SK-N-SH treated with all-trans-retinoic acid at 6 μM for 48 hours (cell line): ENCODE measurements around the gene CEP290.
A peak's percentile ranks its signal among the peaks of the same experiment; 100 is the strongest.
"Not testable (repeated sequence)": the region's sequence is repeated elsewhere in the genome, so short reads cannot be mapped to it uniquely, and the experiment has no call there.

Source experiments
- ATAC-seq: fragments of 200-7000 bp; cut with Tn5 transposase; 3 replicates; pipeline ENCODE4 v1.9.1; 2020; ENCODE audit warnings: mild to moderate bottlenecking, moderate library complexity
- ARNTL ChIP-seq: fragments of 450-650 bp; formaldehyde crosslinking; IDR thresholded peaks from 2 replicates; pipeline ENCODE4 v1.5.0; 2020; ENCODE audit warnings: low read depth, mild to moderate bottlenecking, moderate library complexity, borderline replicate concordance
- BACH2 ChIP-seq: fragments of 250-450 bp; sonication (Bioruptor Pico); IDR thresholded peaks from 2 replicates; pipeline ENCODE4 v1.9.0; 2021; ENCODE audit warnings: mild to moderate bottlenecking, borderline replicate concordance
- CSDC2 ChIP-seq: fragments of 250-450 bp; sonication (Bioruptor Pico); IDR thresholded peaks from 2 replicates; pipeline ENCODE4 v1.5.0; 2020; ENCODE audit warnings: mild to moderate bottlenecking, moderate library complexity
- CSRNP3 ChIP-seq: fragments of 250-450 bp; sonication (Bioruptor Pico); IDR thresholded peaks from 2 replicates; pipeline ENCODE4 v1.5.1; 2021; ENCODE audit warnings: mild to moderate bottlenecking, moderate library complexity
- GLIS3 ChIP-seq: fragments of 250-450 bp; sonication (Bioruptor Pico); IDR thresholded peaks from 2 replicates; pipeline ENCODE4 v1.5.0; 2020; ENCODE audit warnings: mild to moderate bottlenecking, moderate library complexity
- ISL1 ChIP-seq: fragments of 250-450 bp; sonication (Bioruptor Pico); IDR thresholded peaks from 2 replicates; pipeline ENCODE4 v2.1.2; 2022; ENCODE audit warnings: mild to moderate bottlenecking, moderate library complexity
- OSR1 ChIP-seq: fragments of 250-450 bp; sonication (Bioruptor Pico); IDR thresholded peaks from 2 replicates; pipeline ENCODE4 v1.8.0; 2022; ENCODE audit warnings: moderate library complexity, mild to moderate bottlenecking, inconsistent platforms
- PATZ1 ChIP-seq: fragments of 250-450 bp; sonication (Bioruptor Pico); IDR thresholded peaks from 2 replicates; pipeline ENCODE4 v1.8.0; 2020; ENCODE audit warnings: mild to moderate bottlenecking, moderate library complexity, borderline replicate concordance
- RARB ChIP-seq: fragments of 250-450 bp; sonication (Bioruptor Pico); IDR thresholded peaks from 2 replicates; pipeline ENCODE4 v1.8.0; 2021; ENCODE audit warnings: mild to moderate bottlenecking, moderate library complexity
- SNAI2 ChIP-seq: fragments of 250-450 bp; sonication (Bioruptor Pico); IDR thresholded peaks from 2 replicates; pipeline ENCODE4 v1.5.0; 2020; ENCODE audit warnings: mild to moderate bottlenecking, moderate library complexity
- TCF4 ChIP-seq: fragments of 250-450 bp; sonication (Bioruptor Pico); IDR thresholded peaks from 2 replicates; pipeline ENCODE4 v1.8.0; 2021; ENCODE audit warnings: mild to moderate bottlenecking, moderate library complexity, borderline replicate concordance
- TOX ChIP-seq: fragments of 250-450 bp; sonication (Bioruptor Pico); IDR thresholded peaks from 2 replicates; pipeline ENCODE4 v1.8.0; 2021; ENCODE audit warnings: mild to moderate bottlenecking, moderate library complexity, borderline replicate concordance
- ZC3H10 ChIP-seq: fragments of 250-450 bp; sonication (Bioruptor Pico); IDR thresholded peaks from 2 replicates; pipeline ENCODE4 v1.5.1; 2021; ENCODE audit warnings: mild to moderate bottlenecking, moderate library complexity
- ZFP3 ChIP-seq: fragments of 250-450 bp; sonication (Bioruptor Pico); IDR thresholded peaks from 2 replicates; pipeline ENCODE4 v1.5.0; 2020; ENCODE audit warnings: mild to moderate bottlenecking, moderate library complexity
- ZFP30 ChIP-seq: fragments of 450-650 bp; formaldehyde crosslinking; IDR thresholded peaks from 2 replicates; pipeline ENCODE4 v1.5.0; 2022; ENCODE audit warnings: mild to moderate bottlenecking, moderate library complexity
- ZNF565 ChIP-seq: fragments of 450-650 bp; formaldehyde crosslinking; conservative IDR thresholded peaks from 2 replicates; pipeline ENCODE4 v1.5.0; 2020; ENCODE audit warnings: low read depth, mild to moderate bottlenecking, moderate library complexity
- ZNF8 ChIP-seq: fragments of 450-650 bp; formaldehyde crosslinking; IDR thresholded peaks from 2 replicates; pipeline ENCODE4 v1.5.0; 2020; ENCODE audit warnings: mild to moderate bottlenecking, moderate library complexity
- TF ChIP-seq, protein P1 (sequence below): fragments of 250-450 bp; sonication (Bioruptor Pico); IDR thresholded peaks from 2 replicates; pipeline ENCODE4 v1.5.1; 2020; ENCODE audit warnings: low read depth, mild to moderate bottlenecking, moderate library complexity
- TF ChIP-seq, protein P2 (sequence below): fragments of 250-450 bp; sonication (Bioruptor Pico); IDR thresholded peaks from 2 replicates; pipeline ENCODE4 v1.5.0; 2020; ENCODE audit warnings: mild to moderate bottlenecking, moderate library complexity

The CEP290 gene

GRCh38 chr12:88144037-88144436 lies 2.1 kb upstream of the CEP290 start:
- TF ChIP-seq, protein P1, sequence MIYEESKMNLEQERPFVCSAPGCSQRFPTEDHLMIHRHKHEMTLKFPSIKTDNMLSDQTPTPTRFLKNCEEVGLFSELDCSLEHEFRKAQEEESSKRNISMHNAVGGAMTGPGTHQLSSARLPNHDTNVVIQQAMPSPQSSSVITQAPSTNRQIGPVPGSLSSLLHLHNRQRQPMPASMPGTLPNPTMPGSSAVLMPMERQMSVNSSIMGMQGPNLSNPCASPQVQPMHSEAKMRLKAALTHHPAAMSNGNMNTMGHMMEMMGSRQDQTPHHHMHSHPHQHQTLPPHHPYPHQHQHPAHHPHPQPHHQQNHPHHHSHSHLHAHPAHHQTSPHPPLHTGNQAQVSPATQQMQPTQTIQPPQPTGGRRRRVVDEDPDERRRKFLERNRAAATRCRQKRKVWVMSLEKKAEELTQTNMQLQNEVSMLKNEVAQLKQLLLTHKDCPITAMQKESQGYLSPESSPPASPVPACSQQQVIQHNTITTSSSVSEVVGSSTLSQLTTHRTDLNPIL (CRISPR knock-in tag): no peak
- TF ChIP-seq ZC3H10 (CRISPR knock-in tag): no peak
- no peak for TF ChIP-seq SNAI2 (CRISPR knock-in tag)
- TF ChIP-seq CSRNP3 (CRISPR knock-in tag): no peak
- TF ChIP-seq ARNTL: no peak
- TF ChIP-seq CSDC2 (CRISPR knock-in tag): no peak
- TF ChIP-seq TOX (CRISPR knock-in tag): no peak
- no peak for TF ChIP-seq ISL1 (CRISPR knock-in tag)
- TF ChIP-seq ZNF8 (CRISPR knock-in tag): no peak
- TF ChIP-seq BACH2: no peak
- TF ChIP-seq, all 23 proteins: peak for 0
- ATAC-seq: no peak

DNA sequence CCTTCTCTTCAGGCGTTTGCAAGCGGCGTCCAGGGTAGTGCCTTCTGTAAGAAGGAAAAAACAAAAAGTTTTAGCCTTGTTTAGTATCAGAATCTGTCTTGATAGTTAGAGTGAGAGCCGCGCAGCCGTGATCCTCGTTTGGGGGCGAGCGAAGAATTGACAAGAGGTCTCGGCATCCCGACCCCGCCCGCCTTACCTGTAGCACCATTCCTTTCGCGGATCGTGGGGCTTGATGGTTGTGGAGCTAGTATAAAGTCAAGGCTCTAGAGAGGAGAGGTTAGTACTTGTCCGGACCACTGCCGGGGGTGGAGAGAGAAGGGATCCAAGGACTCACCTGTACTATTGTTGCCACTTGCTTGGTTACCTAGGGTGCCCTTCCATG lies 713 bp upstream of the CEP290 start:
- TF ChIP-seq GLIS3 (CRISPR knock-in tag) (no peak), PATZ1 (CRISPR knock-in tag) (no peak), BACH2 (no peak), ZFP3 (CRISPR knock-in tag) (no peak), ZNF8 (CRISPR knock-in tag) (no peak), ZFP30 (CRISPR knock-in tag) (no peak), RARB (no peak), ZNF565 (CRISPR knock-in tag) (no peak), OSR1 (CRISPR knock-in tag) (no peak), ISL1 (CRISPR knock-in tag) (no peak), CSRNP3 (CRISPR knock-in tag) (no peak), ARNTL (no peak), TCF4 (CRISPR knock-in tag) (no peak), TOX (CRISPR knock-in tag) (no peak)
- TF ChIP-seq, protein P2, sequence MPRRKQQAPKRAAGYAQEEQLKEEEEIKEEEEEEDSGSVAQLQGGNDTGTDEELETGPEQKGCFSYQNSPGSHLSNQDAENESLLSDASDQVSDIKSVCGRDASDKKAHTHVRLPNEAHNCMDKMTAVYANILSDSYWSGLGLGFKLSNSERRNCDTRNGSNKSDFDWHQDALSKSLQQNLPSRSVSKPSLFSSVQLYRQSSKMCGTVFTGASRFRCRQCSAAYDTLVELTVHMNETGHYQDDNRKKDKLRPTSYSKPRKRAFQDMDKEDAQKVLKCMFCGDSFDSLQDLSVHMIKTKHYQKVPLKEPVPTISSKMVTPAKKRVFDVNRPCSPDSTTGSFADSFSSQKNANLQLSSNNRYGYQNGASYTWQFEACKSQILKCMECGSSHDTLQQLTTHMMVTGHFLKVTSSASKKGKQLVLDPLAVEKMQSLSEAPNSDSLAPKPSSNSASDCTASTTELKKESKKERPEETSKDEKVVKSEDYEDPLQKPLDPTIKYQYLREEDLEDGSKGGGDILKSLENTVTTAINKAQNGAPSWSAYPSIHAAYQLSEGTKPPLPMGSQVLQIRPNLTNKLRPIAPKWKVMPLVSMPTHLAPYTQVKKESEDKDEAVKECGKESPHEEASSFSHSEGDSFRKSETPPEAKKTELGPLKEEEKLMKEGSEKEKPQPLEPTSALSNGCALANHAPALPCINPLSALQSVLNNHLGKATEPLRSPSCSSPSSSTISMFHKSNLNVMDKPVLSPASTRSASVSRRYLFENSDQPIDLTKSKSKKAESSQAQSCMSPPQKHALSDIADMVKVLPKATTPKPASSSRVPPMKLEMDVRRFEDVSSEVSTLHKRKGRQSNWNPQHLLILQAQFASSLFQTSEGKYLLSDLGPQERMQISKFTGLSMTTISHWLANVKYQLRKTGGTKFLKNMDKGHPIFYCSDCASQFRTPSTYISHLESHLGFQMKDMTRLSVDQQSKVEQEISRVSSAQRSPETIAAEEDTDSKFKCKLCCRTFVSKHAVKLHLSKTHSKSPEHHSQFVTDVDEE (CRISPR knock-in tag): no peak
- TF ChIP-seq, protein P1 (CRISPR knock-in tag): no peak
- ATAC-seq: peak; percentile 9

DNA sequence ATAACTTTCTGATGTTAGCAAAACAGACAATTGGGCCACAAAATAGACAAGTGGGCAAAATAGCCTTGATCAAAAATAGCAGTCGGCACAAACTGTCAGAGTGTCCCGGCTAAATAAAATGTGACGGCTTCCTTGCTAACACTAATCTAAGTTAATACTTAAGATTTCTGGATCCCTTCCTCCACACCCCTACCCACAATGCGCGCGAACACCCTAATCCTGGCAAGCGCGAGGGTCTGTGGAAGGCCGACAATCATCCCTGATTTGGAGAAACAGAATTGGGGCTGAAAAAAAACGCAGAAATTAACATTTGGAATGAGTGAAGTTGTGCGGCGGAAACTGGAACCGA lies 489 bp downstream of the CEP290 start:
- ATAC-seq: peak; percentile 6

DNA sequence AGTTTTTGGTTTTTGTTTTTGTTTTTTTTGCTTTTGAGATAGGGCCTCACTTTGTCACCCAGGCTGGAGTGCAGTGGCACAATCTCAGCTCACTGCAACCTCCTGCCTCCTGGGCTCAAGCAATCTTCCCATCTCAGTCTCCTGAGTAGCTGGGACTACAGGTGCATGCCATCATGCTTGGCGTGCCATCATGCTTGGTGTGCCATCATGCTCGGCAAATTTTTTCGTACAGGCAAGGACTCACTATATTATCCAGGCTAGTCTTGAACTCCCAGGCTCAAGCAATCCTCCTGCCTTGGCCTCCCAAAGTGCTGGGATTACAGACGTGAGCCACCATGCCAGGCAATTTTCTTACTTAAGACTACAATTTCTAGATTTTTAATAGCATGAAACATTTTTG lies 2.2 kb downstream of the CEP290 start:
- not testable (repeated sequence) for ATAC-seq

More for the DNA sequence above, 489 bp downstream of the CEP290 start:
- TF ChIP-seq ZNF8 (CRISPR knock-in tag) (0 out of 2 replicates have a peak, but pooled peaks have one; percentile 27), ZFP3 (CRISPR knock-in tag) (no peak)

- ATAC-seq: not testable (repeated sequence)
Observed at GRCh38 chr12:88133181-88133580, 8.7 kb downstream of the CEP290 start.
